ENCODE results near the gene CAPN15.
A peak's percentile ranks its signal among the peaks of the same experiment; 100 is the strongest.
"Not testable (repeated sequence)": the region's sequence is repeated elsewhere in the genome, so short reads cannot be mapped to it uniquely, and the experiment has no call there.

CAPN15 gene

DNA sequence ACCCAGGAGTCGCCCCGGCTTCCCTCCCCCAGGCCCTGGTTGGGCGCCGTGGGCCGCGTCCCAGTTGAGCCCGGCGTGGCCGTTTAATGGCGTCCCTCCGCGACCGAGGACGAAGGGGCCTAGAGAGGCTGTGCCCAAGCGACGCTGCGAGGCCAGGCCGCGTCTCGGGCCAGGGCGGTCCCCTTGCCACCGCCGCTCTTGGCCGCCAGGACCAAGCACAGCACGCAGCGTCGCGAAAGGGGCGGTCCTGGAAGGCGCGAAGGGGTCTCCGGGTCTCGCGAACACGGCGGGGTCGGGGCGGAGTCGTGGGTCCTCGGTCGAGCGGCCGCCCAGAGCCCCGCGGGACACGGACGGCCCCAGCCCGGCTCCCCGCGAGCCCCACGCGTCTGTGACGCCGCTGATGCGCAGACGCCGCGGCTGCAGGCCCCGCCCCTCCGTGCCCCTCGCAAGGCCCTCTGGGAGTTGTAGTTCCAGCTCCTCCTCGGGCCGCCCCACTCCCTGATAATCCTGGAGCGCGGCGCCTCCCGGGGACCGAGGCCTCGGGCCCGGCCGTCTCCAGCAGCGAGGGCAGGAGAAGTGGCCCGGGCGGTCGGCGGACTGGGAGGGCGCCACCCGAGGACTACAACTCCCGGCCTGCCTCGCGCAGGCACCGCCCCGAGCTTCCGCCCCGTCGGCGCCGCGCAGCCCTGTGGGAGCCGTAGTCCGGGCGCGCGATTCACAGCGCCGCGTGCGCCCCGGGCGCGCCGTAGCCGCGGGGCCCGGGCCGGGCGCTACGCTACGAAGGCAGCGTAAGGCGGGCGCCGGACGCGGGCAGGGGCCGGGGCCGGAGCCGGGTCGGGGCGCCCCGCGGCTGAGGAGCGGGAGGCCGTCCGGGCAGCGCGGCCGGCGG, at the start of gene CAPN15:
TSS of gene CAPN15 (plus strand) at position 698 of the 889 bp plus-strand sequence. CDS start 19,127 bp downstream, outside the sequence.
- DNase-seq = peak; percentile 92 to 93

DNA sequence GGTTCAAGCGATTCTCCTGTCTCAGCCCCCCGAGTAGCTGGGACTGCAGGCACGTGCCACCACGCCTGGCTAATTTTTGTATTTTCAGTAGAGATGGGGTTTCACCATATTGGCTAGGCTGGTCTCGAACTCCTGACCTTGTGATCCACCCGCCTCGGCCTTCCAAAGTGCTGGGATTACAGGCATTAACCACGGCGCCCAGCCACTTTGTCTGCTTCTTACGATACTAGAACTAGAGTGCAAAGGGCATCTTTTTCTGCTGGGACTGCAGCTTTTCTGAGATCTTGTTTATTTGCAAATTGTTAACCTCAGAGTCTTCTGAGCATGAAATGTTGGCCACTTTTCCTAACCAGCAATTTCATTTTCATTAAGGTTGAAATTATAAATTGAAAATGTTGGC, 49.2 kb upstream of the CAPN15 start:
- DNase-seq = not testable (repeated sequence)

DNA sequence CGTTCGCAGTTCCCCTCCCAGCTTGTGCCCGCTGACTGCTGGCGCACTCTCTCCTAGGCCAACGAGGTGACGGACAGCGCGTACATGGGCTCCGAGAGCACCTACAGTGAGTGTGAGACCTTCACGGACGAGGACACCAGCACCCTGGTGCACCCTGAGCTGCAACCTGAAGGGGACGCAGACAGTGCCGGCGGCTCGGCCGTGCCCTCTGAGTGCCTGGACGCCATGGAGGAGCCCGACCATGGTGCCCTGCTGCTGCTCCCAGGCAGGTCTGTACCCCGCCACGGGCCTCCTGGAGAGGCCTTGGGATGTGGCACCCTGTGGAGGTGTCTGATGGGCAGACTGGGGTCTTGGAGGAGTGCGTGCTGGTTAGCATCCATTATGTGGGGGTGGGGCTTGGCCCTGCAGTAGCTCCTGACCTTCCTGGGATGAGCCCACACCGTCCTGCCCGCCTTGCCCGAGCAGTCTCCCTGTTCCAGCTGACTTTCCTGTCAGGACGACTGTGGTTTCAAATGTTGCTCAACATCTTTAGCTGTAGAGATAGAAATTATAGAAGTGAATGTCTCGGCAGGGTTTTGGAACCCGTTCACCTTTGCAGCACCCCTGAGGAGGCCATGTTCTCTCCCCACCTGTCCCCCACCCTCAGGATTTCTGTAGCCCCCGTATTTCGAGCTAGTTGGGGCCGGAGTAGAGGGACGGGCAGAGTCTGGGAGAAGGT, 44.9 kb upstream of the CAPN15 start:
- no peak for DNase-seq

DNA sequence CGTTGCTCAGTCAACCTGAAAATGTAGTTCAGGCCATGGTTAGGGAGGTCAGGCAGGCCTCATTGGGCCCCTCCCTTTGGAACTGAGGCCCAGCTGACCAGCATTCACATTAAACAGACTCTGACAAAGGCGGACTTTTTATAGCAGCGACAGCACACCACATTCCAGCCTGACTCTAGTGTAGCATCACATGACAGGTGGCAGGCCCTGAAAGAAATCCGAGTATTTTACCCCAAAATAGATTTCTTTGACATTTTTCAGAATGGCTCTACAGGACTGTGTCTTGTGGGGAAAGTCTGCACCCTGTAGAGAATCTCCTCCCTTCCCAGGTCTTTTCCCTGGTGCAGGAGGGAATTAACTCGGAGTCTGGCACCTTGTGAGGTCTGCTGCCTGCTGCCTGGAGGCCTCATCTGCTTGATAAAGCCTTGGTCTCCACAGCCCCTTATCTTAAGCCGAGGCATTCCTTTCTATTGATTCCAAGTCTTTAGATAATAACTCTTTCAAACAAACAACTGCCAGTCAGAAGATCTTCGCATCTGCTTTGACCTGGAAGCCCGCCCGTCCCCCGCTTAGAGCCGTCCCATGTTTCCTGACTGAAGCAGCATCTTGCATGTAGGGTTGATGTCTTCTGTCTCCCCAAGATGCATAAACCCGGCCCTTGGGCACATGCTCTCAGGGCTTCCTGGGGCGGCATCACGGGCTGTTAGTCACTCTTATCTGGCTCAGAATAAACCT, 44.0 kb upstream of the CAPN15 start:
- no peak for DNase-seq

DNA sequence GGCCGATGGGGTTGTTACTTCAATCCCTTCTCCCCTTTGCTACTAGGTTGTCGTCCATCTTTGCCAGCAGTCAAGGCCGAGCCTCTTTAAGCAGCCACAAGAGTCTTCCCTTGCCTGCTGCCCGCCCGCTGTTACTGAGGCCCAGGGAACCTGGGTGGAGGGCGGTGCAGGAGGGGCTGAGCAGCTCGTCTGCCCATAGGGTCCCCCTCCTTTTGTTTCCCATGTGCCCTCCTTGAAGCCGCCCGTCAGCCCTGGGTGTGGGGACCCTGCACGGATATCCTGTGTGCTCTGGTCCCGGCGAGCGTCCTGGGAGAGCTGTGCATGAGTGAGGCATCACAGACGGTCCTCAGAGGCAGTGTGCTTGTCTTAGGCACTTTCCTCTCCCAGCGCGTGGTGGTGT, 37.9 kb upstream of the CAPN15 start:
- DNase-seq = no peak

DNA sequence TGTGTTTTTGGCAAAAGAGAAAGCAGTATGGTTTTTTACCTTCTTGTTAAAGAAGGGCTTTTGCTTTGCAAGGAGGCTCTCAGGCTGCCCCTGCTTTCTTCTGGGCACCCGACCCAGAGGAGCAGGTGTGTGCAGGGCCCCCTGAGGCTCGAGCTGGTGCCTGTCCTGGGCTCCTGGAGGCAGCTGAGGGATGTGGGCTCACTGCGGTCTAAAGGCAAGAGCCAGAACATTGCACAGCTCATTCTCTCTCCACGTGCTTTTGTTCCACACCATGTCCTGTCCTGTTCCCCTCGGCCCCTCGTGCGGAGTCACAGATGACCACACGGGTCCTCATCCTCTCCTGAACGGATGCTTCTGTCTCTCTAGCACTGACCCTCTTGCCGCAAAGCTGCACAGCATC, 36.7 kb upstream of the CAPN15 start:
- no peak for DNase-seq

DNA sequence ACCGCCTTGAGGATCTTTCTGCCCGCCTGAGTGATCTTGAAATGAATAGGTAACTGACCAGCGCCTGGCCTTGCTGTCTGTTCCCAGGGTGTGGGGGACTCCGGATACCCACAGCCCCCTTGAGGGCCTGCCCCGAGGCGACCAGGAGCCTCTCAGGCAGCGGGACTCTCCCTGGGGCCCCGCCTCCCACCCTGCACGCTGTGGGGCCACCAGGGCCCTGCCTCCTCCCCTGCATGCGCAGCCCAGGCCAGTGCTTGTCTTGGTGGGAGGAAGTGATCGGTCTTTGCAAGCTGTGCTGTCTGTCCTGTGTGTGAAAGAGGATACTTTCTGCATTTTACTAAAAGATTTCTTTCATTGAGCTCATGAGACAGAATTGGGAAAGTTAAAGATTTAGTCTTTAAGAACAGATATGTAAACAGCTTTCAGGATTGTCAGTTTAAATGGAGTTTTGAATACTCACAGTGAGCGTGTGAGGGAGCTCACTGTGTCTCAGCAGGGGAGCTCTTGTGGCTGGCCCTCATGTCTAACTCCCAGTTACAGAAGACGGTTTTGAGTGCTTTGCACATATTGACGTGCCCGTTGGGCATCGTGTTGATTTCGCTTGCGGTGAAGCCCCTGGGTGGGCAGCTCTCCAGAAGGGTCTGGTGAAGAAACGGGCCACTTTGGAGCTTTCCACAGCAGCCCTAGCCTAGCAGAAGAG, 36.1 kb upstream of the CAPN15 start:
- no peak for DNase-seq

DNA sequence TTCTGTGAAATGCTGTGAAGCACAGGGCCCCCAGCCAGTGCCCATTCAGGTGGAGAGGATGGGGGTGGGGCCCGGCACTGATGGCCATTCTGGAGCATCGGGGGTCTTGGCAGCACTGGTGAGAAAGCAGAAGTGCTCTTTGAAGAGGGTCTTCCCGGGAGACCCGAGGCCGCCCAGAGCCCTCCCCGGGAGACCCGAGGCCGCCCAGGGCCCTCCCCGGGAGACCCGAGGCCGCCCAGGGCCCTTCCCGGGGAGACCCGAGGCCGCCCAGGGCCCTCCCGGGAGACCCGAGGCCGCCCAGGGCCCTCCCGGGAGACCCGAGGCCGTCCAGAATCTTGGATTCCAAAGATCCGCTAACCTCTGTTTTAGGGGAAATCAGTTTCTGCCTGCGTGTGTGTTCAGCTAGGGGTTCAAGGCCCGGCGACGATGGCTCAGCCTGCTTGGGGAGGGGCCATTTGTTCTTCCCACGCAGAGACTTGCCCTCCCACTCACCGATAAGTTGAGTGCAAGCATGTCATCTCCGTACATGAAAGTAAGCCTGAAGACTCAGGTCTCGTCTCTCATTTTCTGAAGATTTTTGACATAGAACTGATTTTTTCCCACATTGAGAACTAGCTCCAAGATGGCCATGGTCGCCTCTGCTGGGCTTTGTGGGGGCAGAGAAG, 35.2 kb upstream of the CAPN15 start:
- no peak for DNase-seq

DNA sequence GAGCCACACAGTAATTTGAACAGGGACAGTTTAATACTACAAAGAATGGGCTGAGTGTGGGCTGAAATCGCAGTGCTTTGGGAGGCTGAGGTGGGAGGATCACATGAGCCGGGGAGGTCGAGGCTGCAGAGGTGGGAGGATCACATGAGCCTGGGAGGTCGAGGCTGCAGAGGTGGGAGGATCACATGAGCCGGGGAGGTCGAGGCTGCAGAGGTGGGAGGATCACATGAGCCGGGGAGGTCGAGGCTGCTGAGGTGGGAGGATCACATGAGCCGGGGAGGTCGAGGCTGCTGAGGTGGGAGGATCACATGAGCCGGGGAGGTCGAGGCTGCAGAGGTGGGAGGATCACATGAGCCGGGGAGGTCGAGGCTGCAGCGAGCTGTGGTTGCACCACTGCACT, 32.8 kb upstream of the CAPN15 start:
- not testable (repeated sequence) for DNase-seq

DNA sequence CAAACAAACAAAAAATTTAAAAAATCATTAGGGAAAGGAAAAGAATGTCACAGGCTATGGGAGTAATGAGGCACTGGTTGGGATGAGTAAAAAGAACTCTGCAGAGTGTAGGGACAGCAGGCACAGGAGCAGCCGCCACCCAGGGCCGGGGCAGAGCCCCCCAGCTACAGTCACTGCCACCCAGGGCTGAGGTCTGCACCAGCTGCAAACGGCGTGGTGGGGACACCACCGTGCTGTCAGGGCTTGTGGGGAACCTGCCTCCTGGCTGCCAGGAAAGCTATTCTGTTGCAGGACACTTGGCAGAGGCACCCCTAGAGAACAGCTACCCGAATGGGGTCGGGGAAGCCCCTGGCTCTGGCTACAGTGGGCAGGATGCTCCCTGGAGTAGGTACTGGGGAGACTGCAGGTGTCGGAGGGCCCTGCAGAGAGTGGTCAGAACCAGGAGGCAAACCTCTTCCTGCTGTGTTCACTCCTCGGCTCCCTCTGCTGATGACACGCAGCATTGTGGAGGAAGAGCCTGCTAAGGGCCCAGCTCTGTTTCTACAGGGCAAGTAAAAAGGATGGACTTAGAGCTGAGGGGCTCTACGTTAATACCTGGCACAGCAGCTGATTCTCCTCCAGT, 32.3 kb upstream of the CAPN15 start:
- DNase-seq = peak; percentile 44 to 45

DNA sequence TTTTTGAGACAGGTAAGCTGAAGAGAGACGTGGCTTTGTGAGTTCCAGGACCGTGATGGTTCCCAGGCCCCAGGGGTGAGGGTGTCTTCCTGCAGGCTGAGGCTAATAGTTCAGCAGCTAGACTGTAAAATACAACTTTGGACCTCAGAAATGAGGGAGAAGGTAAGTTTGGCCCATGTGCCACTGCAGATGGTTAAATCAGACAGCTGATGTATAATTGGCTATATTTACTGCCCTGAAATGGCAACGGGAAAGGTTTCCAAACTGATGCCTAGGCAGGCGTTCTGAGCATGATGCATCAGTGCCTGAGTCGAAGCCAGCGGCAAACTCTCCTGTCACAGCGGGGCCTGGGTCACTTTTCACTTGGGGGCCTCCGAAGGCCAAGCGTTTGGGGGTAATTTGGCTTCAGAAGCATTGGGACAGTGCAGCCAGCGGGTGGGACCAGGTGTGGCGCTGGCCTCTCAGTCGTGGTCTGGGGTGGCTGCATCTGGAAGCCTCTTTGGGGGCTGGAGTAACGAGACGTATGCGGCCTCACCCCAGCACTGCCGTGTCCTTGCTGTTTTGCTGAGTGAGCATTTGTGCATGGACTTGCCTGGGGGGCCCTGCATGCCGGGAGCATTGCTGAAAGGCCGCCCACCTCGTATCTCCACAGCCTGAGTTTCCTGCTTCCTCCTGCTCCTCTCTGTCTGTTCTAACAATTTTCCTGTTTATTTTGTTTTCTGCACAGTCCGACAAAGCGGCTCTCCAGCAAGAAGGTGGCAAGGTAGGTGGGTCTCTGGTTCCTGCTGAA, 31.2 kb upstream of the CAPN15 start:
- no peak for DNase-seq

DNA sequence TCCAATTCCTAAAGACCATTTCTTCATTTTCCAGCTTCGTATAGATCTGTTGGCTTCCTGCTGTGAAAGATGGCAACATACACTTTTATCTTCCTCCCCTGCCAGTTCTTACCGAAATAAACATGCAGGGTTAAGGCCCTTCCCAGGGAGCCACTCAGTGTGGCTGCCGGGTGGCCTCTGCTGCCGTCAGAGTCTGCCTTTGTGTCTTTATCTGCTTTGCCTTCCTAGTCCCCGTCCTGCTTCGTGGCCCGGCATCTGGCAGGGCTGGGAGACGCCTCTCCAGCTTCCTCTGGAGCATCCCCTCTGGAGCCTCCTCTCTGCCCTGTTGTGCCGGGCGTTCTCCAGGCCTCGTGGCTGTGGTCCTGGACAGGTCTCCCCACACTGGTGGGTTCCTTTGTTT, 30.3 kb upstream of the CAPN15 start:
- no peak for DNase-seq

DNA sequence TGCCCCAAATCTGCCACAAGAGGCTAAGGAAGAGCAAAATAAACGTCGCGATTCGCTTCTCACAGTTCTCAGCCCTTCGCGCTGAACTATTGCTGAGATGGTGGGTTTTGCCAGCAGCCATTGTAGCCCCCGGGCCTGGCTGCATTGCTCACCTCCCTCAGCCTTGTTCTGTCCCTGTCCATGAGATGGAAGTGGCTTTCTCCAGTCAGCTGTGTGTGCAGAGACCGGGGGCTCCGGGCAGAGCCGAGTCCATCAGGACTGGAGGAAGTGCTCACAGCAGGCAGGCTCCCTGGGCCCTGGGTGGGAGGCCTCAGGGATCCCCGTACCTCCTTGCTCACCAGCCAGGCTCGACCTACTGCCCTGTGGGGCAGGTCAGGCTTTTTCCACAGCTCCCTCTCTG, 27.6 kb upstream of the CAPN15 start:
- DNase-seq = no peak

DNA sequence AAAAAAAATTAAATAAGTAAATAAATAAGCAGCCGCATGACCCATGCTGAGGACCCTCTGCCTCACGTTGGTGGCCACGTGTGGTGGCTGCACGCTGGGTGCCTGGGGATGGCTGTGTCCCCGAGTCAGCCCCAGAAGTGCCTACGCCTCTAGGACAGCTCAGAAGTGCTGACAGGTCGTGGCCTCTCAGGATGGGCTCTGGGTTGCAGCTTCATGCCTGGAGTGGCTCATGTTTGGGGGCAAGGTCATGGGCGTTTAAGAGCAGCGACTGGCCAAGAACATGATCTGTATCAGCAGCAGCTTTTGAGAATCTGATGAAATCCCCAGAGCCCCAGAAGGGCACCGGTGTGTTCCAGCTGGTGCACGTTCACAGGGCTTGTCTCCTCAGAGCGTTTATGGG, 26.8 kb upstream of the CAPN15 start:
- no peak for DNase-seq

DNA sequence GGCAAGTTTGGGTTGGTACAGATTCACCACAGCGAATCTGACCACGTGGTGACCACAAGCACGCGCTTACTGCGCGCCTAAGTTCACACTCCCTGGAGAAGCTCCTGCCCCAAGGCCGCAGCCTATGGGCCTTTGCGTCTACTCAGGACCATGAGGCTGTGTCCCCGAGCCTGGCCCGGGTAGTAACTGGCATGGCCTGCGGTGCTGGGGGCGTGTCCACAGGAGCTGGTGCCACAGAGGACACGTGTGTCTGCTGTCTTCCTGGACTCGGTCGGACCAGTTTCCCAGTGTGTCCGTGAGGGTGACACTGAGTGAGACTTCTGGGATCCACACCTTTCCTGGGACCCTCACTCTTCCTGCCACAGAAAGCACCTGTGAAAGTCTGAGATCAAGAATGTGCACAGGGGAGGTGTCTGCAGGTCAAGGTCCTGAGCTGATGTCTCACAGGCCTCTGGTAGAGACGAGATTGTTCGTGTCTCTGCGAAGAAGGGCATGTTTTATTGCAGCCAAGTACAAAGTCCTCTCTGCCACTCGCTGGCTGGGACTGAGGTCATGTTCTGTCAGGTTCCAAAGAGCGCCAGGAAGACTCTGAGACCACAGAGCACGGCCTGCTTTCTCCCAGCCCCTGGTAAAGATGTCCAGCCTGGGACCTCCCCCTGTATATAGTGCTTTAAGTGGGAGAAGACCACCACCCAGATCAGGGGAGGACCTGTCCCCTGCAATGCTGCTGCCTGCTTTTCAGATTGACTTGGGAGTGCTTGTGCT, 25.2 kb upstream of the CAPN15 start:
- DNase-seq = no peak

DNA sequence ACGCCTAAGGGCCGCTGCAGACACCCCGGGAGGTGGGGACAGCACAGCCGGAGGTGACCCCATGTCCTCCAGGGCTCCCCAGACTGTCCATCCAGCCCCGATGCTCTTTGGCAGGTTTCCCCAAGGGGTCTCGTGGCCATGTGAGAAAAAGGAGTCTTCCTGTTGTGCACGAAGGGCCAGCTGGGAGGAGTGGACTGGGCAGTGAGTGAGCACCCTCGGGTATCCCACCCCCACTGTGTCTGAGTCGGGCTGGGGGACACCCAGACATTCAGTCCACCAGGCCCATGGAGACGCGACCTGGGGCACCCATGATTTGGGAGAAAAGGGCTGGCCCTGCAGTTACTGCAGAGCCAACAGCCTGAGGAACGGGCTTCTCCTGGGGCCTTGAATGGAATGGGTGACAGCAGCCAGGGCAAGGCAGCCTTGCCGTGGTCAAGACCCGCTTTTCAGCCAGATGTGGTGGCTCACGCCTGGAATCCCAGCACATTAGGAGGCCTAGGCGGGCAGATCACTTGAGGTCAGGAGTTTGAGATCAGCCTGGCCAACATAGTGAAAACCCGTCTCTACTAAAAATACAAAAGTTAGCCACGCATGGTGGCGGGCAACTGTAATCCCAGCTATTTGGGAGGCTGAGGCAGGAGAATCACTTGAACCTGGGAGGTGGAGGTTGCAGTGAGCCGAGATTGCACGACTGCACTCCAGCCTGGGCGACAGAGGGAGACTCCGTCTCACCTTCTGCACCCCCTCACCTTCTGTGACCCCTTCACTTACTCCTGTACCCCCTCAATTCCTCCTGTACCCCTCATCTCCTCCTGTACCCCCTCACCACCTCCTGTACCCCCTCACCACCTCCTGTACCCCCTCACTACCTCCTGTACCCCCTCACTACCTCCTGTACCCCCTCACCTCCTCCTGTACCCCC, 24.1 kb upstream of the CAPN15 start:
- DNase-seq = no peak

DNA sequence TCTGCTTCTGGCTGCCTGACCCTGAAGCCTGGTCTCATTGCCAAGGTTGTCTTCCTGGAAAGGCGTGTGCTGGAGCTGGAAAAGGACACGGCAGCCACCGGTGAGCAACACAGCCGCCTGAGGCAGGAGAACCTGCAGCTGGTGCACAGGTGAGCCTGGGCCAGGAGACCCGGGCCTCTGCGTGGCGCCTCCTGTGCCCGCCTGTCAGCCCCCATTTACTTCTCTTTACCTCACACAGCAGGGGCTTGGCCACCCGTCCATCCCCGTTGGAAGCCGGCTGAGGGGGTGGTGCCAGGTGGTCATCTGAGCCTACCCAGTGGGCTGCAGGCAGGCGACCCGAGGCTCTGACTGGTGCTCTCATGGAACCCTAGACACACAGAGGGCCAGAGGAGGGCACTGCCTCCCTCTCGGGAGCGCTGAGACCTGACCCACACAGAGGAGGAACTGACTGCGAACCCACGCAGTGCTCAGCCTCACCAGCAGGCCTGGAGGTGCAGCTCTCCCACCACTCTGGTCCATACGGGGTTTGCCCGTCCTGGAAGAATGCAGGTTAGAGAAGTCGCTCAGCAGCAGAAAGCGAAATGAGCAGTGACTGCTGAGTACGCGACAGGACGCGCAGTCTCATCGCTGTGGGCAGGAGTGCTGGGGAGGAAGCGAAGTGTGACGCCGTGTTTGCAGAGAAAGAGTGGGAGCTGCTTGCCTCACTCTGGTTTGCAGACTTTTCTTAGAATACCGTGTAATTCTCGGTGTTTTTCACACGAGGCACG, 21.9 kb upstream of the CAPN15 start:
- no peak for DNase-seq

DNA sequence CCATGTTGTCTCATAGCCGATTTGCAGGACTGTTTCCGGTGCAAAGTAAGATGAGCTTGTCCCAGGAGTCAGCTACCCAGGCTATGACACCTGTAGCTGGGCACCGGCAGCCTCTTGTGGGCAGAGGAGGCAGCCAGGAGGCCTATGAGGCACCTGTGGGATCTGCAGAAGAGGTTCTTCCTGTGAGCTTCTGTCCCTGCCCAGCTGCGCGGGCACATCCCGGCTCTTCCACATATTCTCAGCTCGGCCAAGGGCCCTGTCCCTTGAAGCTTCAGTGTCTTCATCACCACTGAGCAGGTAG, 21.3 kb upstream of the CAPN15 start:
- no peak for DNase-seq

All from activated T-cell treated with anti-CD3 and anti-CD28 coated beads, Interleukin-2, amount 50 U/mL, for 48 hours (primary cell).